Measurements from ENCODE around the gene PRKCA.
"Not testable (repeated sequence)": the region's sequence is repeated elsewhere in the genome, so short reads cannot be mapped to it uniquely, and the experiment has no call there.

Gene PRKCA

DNA sequence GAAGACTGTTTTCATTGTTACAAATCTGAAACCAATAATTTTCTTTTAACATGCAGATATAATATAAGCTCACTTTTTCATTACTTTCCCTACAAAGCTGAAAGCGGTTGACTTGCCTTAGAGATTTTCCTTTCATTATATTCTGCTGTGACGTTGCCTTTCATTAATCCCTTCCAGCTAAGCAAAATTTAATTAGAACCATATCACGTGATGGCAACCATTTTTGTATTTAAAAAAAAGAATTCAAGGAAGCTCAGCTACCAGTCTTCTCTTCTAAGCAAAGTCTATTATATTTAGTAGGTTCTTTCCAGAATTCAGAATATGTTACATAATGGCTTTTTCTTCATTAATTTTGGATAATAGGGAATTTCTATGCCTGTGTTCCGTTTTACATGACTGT, 186.5 kb downstream of the PRKCA start:
- no peak for DNase-seq (ENCODE audit: low read depth in 2 of 2)

DNA sequence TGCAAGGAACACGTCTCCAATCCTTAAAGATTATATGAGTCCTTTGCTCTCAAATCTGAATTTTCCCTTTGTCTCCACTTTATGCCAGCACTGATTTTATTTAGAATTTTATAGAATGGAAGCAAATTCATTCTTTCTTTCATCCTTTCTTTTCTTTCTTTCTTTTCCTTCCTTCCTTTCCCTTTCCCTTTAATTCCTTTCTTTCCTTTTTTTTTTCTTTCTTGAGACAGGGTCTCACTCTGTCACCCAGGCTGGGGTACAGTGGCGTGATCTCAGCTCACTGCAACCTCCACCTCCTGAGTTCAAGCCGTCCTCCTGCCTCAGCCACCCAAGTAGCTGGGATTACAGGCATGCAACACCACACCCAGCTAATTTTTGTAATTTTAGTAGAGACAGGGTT, 187.2 kb downstream of the PRKCA start:
- not testable (repeated sequence) for DNase-seq (ENCODE audit: low read depth in 2 of 2)

DNA sequence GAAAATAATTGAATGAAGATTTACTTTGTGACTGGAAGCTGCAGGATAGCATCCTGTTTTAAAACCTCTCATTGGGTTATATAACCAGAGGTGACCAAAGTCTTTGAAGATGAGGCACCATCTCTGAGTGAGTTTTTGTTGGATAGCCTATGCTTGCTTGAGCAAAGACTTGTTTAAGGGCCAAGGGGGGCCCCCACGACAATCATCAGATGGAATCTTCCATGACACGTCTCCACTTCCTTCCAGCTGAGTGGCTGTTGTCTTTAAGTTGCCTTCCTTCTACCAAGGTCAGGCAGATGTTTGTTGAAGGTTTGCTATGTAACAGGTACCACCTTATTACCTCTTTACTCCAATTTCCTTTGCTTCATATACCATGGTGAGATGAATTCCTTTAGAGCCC, 188.8 kb downstream of the PRKCA start:
- DNase-seq (ENCODE audit: low read depth in 2 of 2), result no peak

DNA sequence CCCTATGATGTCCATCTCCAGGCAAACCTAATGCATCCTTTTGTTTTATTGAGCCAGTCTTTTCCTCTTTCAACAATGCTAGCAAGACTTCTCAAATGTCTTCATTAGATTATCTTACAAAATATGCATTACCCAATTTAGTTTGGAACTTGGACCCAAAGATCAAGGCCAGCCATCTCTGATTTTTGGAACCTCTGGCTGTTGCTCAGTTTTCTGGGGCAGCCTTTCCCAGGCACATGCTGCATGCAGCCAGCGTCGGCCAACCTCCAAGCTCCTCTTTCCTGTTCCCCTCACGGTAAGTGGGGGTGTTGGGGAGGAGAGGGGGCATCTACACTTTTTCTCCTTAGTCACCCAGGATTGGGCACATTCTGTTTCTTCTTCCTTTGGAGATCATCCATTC, 189.3 kb downstream of the PRKCA start:
- no peak for DNase-seq (ENCODE audit: low read depth in 2 of 2)

DNA sequence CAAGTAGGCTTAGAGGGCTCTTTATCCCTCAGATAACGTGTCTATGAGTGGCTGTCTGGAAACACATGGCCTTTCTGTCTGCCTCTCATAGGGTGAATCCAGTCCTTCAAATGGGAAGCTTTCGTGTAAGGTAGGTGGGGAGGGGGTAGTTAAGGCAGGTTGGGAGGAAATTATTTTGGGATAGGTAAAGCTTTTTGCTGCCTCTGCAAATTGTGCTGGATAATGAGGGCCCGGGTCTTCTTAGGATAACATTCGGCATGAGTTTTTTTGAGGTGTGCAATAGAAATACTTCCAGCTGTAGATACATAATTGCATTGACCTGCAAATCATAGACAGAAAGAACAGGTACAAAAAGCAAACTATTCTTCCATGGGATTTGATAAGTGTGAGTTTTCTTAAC, 189.7 kb downstream of the PRKCA start:
- no peak for DNase-seq (ENCODE audit: low read depth in 2 of 2)

DNA sequence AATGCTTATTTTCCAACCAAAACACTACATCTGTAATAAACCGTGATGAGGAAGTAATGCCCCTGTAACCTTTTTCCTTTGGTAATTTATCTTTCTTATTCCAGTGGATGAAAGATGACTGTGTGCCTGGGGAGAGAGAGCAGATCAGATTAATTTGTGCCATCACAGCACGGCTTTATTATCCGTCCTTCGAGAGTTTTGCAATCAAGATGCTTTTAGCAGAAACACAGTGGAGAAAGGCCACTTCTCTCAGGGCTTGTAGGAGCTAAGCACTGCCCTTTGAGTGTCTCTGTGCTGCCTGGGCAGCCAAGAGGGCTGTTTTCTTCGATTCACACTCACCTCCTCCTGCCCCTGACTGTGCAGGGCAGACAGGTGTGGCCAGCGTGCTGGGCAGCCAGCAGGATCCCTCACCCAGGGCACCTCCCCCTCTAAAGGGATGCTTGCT, 190.2 kb downstream of the PRKCA start:
- DNase-seq (ENCODE audit: low read depth in 2 of 2), result no peak

DNA sequence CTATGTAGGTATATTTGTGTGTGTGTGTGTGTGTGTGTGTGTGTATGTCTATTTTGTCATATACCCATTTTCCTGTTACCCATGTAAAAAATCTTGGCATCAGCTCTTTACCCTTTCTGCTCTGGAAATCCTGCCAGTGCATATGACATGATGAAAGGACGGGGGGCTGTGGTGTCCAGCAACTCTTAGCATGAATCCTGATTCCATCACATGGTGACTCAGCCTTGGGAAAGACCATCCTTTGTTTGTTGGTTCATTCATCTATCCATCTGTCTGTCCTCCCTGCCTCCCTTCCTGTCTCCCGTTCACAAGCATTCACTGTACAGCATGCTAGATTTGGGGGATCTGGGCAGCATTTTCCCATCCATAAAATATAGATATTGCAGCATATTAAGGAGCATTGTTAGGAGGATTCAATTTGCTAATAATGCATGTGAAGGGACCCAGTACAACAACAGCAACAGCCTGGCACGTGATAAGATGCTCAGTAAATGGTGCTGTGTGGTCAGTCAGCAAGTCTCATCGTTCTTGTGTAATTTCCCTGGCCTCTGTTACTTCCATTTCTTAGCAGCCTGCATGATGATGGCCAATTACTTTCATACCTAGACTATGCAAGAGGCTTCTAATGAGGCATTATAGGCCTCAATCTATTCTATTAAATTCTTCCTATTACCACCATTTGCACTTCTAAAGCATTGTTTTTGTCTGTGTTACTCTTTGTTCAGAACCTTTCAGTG, 191.0 kb downstream of the PRKCA start:
- no peak for DNase-seq (ENCODE audit: low read depth in 2 of 2)

DNA sequence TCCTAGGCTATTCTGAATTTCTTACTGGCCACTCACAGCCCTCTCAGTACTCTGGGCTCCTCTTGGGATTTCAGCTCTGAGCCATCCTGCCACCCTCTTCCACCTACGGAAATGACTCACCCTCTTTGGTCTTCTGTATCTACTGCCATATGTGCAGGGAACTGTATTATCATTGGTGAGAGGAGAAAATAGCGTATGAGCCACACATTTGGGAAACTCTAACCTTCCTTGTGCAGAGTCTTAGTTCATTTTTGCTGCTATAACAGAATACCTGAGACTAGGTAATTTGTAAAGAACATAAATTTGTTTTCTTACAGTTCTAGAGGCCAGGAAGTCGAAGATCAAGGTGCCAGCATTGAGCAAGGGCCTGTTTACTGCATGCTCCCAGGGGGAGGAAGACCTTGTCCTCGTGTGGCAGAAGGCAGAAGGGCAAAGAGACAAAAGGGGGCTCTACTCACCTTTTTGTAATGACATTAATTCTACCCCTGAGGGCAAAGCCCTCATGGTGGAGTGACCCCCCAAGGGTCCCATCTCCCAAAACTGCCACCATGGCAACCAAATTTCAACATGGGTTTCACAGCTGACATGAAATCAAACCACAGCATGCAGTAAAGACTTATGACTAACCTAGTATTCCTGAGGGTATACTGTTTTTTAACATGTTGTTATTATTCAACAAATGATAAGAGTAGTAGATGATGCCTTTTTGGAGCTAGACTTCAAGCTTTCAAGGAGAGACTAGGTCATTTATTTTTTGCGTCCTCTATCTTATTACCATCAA, 191.8 kb downstream of the PRKCA start:
- no peak for DNase-seq (ENCODE audit: low read depth in 2 of 2)

DNA sequence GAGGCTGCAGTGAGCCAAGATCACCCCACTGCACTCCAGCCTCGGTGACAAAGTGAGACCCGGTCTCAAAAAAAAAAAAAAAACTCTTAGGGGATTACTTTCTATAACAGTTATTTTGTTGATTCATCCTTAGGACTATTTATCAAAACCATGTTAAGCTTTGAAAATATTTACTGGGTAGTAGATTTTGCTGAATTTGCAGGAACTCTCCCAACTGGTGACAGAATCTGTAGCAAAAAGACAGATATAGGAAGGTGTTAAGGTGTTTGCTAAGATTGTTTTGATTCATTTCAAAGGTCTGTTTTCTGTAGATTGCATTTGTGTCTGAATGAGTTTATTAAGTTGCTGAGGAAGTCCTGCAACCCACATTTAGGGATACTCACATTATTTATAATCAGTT, 192.6 kb downstream of the PRKCA start:
- DNase-seq (ENCODE audit: low read depth in 2 of 2), result no peak

DNA sequence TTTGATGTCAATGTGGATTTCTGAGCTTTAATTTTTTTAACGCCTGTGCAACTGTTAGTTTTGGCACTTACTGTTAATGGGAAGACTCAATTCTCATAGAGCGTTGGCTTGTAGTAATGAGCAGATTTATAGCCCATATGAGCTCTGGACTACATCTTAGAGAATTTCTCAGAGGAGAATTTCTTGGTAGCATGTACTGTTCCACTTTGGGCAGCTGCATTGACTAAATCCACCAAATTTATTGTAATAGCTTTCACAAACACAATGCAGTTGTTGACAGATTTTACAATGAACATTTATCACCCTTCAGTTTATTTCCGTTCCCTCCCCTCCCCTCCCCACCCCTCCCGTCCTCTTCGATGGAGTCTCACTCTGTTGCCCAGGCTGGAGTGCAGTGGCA, 193.9 kb downstream of the PRKCA start:
- no peak for DNase-seq (ENCODE audit: low read depth in 2 of 2)

DNA sequence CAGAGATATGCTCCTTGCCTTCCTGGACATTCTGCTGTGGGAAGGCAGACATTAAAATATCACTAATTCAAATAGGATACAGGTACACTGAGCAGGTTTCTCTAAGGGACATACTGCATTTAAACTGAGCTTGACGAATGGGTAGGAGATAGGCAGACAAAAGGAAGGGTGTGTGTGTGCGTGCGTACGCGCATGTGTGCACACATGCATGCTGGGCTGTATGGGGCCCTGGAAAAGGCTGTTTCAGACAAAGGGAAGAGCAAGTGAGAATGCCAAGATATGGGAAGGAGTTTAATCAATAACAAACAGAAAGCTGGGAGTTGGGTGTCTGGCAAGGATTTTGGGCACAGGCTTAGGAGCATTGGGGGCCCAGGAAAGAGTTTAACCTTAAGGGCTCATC, 196.2 kb downstream of the PRKCA start:
- DNase-seq (ENCODE audit: low read depth in 2 of 2), result no peak

DNA sequence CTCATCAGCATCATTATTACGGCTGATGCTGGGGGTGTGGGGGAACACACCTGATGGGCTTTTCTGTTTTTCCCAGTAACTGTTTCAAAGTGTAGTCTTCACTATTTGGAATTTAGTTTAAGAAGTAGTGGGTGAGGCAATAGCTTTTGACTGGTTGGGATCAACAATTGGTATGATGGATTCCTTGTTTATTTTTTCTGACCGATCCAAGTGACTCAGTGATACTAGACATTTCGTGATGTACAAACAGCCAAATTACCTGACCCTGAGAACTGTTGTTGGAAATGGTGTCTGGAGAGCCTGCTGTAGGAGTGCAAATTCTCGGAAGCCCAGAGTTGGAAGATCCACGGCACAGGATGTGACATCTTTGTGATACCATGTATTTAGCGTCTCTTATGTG, 204.2 kb downstream of the PRKCA start:
- DNase-seq (ENCODE audit: low read depth in 2 of 2), result no peak

DNA sequence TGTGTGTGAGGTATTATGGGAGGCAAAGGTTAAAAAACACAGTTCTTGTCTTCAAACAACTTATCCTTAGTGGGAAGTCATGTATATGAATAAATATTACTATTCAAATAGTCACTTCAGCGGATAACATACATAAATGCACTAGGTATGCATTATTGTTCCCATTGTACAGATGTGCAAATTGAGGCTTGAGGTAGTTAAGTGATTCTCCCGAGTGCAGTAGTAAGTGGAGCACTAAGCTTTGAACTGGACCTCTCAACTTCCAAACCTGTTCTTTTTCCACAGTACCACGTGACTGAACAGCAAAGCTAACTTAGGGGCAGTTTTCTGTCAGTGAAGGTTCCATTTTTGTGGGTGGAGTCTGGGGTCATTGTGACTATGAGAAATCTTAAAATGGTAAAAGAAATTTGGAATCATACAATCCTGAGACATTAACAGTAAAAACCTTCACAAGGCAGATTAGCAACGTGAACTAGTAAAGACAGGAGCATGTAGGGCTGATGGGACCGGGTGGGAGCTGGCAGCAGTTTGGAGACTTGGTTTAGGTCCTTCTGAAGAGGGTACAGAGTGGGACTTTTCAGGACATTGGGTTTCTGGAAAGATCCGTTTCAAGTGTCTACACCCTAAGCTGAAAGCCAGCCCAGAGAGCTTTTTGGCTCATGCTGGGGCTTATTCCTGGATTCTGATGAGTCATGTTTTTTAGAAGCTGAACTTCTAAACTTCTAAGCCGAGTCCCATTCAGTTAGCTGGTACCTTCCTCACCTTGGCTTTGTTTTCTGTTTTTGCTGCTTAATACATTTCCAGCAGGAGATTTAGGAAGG, 204.9 kb downstream of the PRKCA start:
- no peak for DNase-seq (ENCODE audit: low read depth in 2 of 2)

DNA sequence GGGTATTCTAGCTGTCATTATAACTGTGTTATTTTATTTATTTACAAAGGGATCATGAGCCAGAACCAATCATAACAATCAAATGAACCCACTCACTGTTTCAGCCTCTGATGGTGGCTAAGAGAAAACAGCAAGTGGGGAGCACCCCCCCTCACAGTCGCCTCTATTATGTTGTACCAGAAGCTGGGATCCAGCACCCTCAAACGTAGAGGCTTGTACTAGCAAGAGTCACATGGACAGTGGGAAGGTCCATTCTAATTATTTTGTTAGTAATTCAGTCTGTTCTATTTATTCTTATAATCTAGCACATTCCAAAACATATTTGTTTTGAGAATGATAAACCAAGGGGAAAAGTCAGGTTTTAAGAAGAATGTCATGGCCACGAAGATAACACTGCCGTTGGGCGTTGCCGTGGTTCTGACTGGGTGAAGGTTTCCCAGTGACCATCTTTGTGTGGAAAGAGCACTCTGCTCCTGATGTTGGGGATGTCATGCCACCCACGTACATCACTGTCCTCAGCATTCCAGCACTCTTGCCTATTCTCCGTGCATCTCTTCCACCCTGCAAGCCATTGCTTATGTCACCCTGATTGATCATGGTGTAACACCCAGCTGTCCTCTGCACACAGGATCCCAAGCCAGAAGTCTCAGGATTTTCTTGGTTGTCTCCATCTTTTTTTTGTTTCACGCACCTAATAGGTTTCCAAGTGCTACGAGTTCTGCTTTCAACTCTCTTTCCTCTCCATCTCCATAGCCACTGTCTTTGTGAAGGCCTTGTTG, 205.8 kb downstream of the PRKCA start:
- no peak for DNase-seq (ENCODE audit: low read depth in 2 of 2)

DNA sequence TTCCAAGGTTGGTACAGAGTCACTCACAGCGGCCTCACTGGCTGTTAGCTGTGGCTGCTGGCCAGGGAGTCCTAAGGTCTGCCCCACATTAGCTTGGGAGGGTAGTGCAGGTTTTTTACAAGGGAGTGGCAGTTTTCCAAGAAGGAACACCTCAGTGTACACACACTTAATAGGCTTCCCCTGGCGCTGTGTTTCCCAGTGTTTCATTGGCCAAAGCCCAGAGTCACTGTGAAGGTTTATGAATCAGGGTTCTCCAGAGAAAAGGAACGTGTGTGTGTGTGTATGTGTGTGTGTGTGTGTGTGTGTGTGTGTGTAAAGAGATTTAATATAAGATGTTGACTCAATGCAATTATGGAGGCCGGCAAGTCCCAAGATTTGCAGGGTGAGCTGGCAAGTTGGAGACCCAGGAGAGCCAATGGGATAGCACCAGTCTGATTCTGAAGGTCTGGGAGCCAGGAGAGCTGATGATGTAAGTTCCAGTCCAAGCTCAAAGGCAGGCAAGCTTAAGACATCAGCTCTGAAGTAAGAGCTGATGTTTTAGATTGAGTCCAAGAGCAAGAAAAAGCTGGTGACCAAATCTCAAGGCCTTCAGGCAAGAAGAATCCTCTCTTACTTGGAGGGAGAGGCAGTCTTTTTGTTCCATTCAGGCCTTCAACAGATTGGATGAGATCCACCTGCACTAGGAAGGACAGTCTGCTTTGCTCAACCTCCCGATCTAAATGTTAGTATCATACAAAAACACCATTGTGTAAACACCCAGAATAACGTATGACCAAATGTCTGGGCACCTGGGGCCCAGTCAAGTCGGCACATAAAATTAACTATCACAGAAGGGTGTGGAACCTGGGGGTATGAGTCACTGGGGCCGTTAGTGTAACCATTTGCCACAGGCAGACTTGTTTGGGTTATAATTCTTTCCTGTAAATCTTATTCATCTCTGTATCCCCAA, 206.8 kb downstream of the PRKCA start:
- DNase-seq (ENCODE audit: low read depth in 2 of 2), result no peak

DNA sequence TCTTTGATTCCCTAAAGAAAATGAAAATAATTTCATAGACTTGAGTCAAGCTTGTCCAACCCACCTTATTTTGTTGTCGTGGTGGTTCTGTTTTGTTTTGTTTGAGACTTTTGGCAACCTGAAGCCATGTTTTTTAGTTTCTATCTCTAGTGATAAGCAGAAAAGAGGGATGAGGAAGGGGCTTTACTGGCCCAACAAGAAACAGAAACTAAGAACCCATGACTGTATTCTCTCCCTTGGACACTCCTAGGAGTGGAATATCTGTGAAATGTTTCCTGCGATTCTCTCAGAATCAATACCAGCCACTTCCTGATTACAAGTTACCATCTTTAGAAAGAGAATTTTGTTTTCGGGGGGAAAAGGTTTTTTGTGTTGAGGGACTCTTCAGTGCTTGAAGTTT, 207.5 kb downstream of the PRKCA start:
- no peak for DNase-seq (ENCODE audit: low read depth in 2 of 2)

DNA sequence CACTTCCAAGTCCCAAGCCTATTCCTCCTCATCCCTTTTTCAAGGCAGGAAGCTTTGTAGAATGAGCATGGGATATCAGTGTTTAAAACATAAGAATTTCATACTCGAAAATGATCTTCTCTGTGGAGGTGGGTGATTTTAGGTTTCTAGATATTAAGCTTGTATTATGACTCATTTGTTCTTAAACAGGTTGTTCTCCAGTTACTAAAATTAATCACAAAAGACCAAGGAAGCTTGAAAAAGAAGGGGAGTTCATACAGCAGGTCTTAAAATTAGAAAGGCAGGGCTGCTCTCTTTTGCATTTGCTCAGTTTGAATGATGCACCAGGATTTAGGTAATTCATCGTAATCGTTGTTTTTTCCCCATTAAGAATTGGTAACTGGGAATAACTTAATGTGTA, 208.7 kb downstream of the PRKCA start:
- DNase-seq (ENCODE audit: low read depth in 2 of 2), result no peak

DNA sequence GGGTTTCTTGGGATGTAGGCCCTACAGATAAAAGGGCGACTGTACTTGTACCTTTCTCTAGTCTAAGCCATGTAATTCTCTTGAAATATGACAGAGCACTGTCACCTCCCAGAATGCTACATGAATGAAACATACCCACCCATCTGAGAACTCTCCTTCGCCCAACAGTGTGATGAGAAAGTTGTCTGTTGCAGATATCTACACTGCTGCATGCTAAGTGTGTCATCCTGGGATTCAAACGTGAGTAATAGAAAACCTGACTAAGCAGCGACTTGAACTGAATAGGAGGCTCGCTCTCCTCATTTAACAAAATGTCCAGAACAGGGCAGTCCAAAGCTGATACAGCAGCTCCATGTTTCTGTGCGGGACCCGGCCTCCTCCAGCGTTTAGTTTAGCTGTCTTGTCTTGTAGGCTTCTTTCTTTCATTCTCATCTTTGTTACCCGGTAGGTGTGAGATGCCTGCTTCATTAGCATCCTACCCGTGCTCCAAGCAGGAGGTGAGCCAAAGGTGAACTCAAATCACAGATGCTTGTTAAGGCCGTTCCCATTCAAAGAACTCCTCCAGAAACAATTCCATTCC, 211.9 kb downstream of the PRKCA start:
- DNase-seq (ENCODE audit: low read depth in 2 of 2), result no peak

DNA sequence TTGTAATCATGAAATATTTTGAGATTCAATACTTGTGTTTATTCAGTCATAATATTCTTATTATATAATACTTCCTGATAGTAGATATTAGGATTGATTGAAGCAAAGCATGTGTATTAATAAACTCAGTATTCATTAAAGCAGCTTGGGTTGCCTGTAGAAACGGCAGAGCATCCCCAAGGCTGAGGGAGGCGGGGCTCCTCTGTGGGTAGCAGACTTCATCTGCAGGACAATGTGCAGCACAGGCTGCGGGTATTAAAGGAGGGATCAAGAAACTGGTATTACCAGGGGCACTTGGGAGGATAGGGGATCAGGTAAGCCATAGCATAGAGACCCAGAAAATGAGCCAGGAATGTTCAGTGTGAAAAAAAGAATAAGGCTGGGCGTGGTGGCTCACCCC, 213.6 kb downstream of the PRKCA start:
- DNase-seq (ENCODE audit: low read depth in 2 of 2), result no peak

DNA sequence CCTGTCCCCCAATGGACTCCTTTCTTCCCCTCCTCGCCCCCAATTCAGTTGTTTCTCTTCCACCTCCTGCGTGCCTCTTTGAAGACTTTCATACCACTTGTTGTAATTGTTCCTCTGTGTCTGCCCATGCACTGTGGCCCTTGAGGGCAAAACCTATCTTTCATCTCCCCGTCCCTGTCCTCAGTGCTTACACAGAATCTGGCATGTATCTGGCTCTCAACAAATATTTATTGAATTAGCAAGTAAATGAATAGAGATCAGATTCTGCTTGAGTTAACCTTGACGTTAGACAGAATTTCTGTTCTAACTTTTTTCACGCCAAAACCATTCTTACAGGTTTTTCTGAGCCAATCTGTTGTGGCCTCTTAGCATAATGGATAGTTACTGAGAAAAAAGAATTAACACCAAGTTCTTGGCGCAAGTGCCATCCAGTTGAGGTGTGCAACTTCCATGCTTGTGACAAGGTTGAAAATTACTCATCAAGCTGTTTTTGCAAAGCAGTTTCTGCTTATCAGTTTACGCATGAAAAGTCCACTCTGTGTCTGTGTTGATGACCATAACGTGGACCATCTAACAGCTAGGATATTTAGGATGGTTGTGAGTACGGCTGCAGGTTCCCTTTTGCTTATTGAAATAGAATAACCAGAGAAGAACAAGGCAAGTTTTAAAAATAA, 215.1 kb downstream of the PRKCA start:
- no peak for DNase-seq (ENCODE audit: low read depth in 2 of 2)
